ENCODE data around the gene ANKLE2. TPM values are rescaled to one million over a fixed set of nuclear protein-coding genes. Genes with fewer than 3 reads are reported as not detected.

Gene ANKLE2
- polyA plus RNA-seq, 3 donors: 60.6 to 79.2 (median 79.0) TPM

DNA sequence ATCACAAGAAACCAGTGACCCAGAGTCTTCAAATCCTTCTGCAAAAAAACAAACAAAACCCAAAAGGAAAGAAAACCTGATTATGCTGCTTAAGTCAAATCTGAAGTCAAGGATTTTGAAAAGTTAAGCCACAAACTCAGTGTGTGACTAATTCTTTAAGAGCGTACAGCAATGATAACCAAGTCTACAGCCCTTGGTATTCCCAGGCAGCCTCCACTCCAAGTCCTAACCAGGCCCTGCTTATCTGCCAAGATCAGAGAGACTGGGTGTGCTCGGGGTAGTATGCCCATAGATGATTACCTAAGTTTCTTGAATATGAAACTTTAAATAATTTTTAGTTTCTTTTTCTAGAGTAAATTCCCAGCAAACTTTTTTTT, 37.9 kb downstream of the ANKLE2 start:
- no peak for DNase-seq

DNA sequence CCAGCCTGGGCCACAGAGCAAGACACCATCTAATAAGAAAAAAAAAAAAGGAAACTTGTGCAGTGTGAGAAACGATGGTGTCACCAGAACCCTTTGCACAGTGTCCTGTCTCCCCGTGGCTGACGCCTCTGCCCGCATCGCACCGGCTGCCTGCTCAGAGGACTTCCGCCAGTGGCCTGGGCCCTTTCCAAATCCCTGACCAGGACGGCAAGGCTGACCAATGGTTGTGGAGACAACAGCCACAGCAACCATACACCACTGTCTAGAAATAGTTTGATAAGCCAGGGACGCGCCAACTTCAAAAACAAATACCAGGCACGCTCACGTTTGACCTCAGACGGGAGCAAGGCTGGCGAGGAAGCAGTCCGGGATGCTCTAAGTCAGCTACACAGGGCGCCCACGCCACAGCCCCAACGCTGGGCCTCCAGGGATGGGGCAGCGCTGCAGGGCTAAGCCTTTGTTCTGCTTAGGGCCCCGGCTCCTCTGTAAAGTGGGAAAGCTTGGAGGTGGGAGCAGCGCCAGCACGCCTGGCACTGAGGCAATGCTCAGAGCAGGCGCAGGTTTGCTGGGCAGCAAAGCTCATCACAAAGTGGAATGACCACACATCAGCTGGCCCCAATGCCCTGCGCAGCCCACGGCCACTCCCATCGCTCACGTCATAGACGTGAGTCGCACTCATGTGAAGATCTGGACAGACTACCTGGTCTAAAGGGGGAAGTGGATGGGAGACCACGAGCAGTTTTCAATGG, 38.4 kb downstream of the ANKLE2 start:
- DNase-seq: no peak

DNA sequence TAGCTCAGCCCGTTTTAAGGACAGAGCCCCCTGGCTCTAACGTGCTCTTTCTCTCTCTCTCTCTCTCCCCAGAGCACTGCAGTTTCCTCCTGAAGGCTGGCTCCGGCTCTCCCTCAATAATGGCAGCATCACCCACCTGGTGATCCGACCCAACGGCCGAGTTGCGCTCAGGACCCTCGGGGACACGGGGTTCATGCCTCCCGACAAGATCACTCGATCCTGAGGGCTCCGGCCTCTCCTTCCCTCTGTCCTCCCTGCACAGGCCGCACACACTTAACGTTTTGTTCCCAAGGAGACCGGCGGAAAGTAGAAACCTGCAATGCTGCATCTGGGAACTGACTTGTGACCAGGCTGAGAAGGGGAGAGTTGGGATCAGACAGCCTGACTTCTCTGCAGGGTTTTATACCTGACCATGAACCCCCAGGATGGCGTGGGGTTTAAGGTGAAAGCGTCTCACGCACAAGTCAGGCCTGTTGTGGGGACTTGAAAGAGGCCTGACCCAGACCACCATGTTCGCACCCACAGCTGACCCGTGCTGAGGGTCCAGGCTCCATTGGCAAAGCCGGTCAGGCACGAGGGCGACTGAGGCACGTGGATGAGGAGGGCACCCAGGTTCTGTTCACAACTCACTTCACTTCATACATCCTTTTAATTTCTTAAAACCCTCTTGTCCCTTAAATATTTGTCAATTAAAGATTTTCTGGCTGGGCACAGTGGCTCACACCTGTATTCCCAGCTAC, 40.9 kb downstream of the ANKLE2 start:
- no peak for DNase-seq

DNA sequence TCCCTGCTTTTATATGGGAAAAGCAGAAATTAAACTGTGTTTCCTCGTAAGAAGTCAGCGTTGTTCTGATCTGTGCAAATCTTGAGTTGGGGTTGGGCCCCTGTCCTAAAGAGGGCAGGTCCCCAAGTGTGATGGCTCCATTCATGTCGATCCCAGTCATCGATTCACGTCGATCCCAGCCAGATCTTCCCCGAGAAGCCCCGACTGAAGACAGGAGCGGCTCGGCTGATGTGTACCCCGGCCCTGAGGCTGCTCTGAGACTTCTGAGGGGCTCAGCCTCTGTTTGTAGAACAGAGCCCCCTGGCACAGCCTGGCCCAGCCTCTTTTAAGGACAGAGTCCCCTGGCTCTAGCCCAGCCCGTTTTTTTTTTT, 41.7 kb downstream of the ANKLE2 start:
- DNase-seq: no peak

DNA sequence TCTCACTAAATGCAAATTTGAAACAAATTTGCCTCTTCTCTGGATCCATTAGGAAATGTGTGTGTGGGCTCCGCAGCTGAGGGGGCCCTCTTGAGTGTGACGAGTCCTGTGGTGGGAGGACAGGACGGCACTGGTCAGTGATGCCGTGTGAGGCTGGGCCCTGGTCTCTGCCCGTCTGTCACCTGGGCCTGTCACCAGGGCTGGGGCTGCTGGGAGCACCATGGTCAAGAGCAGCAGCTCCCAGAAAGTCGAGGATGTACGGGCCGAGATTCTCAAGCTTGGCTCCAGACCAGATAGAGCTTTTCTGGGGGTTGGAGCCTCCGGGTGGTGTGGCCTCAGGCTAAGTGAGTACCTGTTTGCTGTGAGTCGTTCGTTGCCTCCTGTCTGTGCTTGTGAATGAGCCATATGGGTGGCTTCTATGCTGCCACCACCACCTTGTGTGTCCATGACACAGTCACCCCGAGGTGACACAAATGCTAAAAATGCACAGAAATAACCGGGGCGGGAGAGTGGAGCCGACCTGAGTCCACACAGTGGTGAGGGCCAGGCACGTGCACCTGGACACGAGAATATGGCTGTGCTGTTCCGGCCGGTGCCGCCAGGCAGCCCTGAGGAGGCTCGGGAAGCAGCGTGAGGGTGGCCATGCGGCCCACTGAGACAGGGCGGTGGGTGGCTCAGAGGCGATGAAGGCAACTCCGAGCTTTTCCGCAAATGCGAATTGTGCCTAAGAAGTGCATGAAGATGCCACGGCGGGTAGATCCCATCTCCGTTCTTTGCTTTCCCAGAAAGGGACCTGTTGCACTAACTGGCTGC, 42.3 kb downstream of the ANKLE2 start:
- DNase-seq: no peak

DNA sequence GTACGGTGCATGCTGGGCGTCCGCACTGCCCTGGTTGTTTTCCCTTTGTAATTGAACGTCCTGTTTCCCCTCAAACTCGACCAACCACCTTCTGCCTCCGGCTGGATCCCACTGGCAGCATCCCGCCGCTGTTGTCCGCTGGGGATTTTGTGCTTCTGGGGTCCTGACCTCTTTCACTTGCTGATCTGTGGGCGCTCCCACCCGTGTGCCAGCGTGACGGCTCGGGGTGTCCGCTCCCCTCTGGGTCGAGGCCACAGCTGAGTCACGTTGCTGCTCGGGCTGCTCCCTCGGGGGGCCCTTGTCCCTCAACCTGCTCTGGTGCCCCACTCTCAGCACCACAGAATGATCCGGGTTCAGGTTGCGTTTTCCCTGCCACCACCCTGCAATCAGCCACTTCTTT, 43.0 kb downstream of the ANKLE2 start:
- DNase-seq: no peak

DNA sequence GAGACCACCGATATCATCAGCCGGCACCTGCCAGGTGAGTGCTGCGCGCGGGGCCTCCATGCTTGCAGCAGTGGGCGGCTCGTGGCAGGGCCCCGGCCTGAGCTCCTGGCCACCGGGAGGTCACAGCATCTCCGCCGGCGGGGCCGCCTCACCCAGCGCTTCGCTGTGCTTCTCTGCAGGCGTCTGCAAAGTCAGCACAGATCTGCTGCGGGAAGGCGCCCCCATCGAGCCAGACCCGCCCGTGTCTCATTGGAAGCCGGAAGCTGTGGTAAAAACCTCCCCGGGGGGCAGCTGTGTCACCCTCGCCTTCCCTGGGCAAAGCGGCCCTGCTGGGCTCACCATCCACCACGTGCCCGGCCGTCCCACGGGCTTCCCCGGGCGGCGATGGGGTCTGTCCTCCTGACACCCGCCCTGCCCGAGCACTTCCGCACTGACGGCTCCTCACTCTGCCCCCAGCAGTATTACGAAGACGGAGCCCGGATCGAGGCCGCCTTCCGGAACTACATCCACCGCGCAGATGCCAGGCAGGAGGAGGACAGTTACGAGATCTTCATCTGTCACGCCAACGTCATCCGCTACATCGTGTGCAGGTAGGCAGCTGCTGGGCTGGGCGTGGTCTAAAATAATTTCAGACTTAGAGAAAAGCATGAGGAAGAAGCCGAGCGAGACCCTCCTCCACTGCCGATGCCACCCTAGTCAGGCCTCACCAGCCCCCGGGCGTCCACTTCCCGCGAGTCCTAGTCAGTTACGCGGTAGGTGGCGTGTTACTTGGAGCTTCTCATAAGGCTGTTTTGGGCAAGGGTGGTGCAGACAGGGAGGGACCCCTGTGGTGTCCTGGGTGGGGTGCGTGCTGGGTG, 43.9 kb downstream of the ANKLE2 start:
- no peak for DNase-seq

DNA sequence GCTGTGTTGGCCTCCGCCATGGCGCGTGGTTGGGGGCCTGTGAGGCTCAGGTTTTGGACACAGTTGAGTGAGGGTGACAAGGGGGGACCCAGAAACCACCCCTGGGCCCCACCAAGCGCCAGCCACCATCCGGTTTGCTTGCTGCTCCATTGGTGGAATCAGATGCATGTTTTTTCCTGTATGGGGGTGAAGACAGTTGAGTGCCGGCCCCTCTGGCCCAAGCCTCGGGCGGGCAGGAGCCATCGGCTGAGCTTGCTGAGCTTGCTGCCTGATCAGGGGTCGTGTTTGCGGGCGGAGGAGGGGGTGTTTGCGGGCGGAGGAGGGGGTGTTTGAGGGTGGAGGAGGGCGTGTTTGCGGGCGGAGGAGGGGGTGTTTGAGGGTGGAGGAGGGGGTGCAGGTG, 44.6 kb downstream of the ANKLE2 start:
- DNase-seq: no peak

DNA sequence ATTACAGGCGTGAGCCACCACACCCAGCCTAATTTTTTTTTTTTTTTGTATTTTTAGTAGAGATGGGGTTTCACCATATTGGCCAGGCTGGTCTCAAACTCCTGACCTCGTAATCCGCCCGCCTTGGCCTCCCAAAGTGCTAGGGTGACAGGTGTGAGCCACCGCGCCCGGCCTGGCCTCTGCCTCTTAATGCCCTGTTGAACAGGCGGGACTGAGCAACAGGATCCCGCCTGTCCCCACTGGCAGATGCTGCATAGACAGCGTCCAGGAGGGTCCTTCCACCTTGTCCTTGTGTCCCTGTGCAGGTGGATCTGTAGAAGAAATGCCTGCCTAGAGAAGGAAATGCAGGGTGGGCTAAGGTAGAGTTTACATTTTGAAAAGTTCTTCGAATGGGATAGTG, 45.3 kb downstream of the ANKLE2 start:
- DNase-seq: no peak

DNA sequence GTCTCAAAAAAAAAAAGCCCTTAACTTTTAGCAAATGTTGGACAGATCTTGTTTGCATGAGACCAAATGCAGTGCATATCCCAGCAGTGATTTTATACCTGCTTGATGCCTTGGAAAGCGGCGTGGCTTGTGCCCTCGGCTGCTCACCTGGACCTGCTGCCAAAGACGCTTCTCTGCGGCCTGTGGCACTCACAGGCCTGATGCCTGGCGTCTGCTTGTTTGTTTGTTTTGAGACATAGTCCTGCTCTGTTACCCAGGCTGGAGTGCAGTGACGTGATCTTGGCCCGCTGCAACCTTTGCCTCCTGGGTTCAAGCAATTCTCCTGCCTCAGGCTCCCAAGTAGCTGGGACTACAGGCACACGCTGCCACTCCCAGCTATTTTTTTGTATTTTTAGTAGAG, 45.8 kb downstream of the ANKLE2 start:
- DNase-seq: no peak

DNA sequence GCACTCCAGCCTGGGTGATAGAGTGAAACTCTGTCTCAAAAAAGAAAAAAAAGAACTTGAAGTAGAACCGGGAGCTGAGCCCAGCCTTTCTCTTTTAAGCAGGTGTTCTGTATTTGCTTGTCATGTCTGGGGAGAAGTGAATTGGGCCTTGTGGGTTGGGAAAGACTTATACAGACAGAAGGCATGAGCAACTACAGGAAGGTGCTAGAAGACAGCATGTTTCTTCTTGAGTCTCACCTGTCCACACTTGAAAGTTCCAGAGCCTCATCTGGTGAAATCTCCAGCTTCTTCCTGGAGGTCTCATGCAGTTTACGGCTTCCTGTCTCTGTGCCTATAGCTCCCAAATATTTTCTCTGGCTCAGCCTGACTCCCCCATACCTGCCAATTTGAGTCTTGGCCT, 48.5 kb downstream of the ANKLE2 start:
- no peak for DNase-seq

DNA sequence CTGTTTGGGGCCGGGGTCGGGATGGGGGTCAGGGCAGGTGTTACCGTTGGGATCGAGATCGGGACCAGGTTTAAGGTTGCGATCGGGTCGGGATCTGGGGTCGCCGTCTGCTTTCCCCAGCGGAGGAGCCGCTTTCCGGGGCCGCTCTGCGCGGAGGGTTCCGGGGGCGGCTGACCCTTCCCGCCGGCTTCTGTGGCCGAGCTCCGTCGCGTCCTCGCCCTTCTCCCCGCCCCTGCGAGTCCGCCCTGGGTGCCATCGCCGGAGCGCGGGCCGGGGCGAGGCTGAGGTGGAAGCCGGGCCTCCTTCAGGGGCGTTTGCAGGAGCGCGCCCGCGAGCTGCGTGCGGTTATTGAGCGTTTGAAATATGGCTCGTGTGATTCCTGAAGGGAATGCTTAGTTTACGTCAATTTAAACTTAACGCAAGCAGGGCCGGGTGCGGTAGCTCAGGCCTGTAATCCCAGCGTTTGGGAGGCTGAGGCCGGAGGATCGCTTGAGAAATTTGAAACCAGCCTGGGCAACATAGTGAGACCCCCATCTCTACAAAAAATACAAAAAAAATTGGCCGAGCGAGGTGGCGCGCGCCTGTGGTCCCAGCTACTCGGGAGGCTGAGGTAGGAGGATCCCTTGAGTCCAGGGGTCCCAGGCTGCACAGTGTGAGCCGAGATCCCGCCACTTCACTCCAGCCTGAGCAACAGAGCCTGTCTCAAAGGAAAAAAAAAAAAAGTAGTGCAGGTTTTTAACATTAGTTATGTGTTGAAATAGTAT, 50.4 kb downstream of the ANKLE2 start:
- DNase-seq: no peak

DNA sequence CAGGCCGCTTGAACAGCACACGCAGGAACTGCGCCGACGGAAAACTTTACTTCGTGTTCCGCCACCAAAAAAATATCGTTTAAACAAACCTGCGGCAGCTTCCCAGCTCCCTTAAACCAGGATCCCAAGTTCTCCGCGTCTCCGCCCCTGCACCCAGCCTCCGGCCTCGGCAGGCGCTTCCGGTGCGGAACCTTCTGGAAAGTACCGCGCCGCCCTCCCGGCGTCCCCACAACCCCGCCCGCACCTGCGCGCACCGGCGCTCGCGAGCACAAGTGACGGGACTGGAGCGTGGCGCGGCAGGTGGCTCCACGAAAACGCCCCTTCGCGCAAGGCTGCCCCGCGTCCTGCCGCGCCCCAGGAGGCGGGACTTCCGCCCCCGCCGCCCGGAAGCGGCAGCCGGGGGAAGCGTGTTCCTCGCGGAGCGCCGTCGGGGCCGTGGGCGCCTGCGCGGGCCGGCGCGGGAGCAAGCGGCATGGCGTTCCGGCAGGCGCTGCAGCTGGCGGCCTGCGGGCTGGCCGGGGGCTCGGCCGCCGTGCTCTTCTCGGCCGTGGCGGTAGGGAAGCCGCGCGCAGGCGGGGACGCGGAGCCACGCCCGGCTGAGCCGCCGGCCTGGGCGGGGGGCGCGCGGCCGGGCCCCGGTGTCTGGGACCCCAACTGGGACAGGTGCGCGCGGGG, 51.1 kb downstream of the ANKLE2 start, which contains the start of gene PGAM5:
PGAM5 (plus strand) TSS at position 438 of the 675 bp plus-strand sequence; CDS start at position 473, 35 bp downstream.
- peak; percentile 85 for DNase-seq

DNA sequence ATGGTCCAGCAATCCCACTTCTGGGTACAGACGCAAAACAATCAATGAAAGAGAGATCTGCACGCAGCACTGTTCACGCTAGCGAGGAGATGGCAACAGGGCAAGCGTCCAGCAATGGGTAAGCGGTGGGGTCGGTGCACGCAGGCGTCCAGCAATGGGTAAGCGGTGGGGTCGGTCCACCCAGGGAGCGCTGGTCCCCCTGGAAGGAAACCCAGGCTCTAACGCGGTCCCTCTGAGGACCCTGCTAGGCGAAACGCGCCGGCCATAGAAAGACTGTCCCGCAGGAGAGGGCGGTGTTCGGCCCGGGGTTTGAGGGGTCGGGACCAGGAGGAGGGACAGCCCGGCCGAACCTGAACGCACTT, 51.6 kb downstream of the ANKLE2 start:
- no peak for DNase-seq

DNA sequence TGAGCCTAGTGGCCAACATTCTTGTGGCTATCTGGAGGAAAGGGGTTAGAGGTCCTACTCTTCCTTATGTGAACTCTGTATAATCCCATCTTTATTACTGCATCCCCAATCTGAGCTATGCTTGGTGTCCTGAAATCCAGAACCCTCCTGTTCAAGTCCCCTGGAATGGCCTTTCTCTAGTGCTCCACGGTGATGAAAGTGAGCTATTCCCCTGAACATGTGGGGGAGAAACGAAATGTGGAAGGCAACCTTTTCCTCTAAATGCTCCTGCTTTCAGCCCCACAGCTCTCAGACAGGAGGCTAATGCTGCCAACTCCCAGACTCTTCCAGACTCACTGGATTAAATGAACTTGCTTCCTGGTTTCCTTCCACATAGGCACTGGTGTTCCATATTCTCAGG, 53.5 kb downstream of the ANKLE2 start:
- no peak for DNase-seq

DNA sequence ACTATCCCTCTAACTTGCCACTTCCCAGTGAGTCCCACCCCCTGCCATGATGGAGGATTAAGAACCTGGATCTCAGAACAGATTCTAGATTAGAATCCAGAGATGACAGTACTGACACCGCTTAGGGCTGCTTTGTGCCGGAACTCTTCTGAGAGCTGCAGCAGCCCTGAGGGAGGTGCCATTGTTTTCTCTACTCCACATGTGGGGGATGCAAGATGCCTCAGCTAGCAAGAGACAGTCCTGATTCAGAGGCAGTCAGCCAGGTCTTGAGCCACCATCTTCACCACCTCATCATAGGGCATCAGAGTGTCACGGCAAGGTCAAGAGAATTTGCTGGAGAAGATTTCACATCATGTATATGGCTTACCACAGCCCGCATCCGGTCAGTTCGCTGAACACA, 54.4 kb downstream of the ANKLE2 start:
- no peak for DNase-seq

DNA sequence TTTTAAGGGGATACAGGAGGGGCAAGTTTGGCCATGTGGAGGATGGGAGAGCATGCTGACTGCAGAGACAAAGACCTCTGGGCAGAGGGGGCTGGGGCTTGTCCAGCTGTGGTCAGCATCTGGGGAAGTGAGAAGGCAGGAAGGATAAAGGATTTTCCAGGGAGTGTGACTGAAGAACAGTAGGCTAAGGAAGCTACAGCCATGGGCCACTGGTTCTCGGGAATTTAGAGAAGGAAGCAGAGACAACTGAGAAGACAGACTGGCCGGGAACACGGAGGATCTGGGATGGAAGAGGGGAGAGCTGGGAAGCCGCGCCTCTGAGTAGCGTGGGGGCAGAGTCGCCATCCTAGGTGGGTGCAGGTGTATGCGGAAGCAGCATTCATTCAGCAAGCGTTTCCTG, 58.0 kb downstream of the ANKLE2 start:
- no peak for DNase-seq

DNA sequence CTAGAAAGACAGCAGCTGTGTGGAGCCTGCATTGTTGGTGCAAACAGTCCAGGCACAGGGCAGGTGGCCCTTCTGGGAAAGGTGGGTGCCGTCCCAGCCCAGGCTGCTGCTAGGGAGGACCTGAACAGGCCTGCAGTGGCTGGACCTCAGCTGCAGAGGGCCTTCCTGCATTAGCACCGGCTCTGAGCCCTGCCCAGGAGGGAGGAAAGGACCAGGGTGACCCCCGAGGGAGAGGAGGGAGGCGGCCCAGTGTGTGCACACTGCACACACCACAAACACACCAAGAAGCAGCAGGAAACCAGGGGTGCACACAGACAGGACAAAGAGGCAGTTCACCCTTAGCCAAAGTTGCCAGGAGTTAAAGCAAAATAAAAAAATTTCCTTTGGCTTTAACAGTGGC, 59.0 kb downstream of the ANKLE2 start:
- no peak for DNase-seq

DNA sequence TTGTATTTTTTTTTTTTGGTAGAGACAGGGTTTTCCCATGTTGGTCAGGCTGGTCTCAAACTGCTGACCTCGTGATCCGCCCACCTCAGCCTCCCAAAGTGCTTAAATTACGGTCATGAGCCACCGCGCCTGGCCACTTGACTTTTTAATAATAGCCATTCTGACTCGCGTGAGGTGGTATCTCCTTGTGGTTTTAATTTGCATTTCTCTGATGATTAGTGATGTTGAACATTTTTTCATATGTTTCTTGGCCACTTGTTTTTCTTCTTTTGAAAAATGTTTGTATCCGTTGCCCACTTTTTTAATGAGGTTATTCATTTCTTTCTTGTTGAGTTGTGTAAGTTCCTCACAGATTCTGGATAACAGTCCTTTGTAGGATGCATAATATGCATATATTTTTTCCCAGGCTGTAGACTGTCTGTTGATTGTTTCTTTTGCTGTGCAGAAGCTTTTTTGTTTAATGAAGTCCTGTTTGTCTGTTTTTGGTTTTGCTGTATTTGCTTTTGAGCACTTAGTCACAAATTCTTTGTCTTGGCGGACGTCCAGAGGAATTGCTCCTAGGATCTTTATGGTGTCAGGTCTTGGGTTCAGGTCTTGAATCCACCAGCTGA, 61.3 kb downstream of the ANKLE2 start:
- no peak for DNase-seq

DNA sequence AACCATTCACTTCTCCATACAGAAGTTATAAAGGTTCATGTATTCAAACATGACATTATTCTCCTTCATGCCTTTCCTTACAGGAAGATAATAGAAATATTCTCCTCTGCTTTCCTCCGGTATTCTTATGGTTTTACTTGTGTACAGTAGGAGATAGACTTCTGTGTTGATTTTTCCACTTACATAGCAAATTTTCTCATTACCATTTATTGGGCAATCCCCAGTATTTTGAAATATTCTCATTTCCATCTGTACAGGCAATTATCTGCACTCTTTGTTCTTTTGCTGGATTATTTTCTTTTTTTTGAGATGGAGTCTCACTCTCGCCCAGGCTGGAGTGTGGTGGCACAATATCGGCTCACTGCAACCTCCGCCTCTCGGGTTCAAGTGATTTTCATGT, 63.3 kb downstream of the ANKLE2 start:
- DNase-seq: no peak
